Measurements from ENCODE around the gene PDZRN3. TPM values are rescaled to one million over a fixed set of nuclear protein-coding genes. Genes with fewer than 3 reads are reported as not detected.

Gene PDZRN3
- polyA plus RNA-seq, 4 donors, result 2.2 to 21.4 (median 14.1) TPM

GRCh38 chr3:73513260-73513659 is 111.5 kb downstream of the PDZRN3 start:
- FAIRE-seq (peak; percentile 65), DNase-seq (peak; percentile 96 to 98)
- no peak overlapping the region for H3K4me3 ChIP-seq (ENCODE audit: low read depth in 1 of 3, low read length in 3 of 3)
- no peaks in the 10 kb centered on the region for H3K27me3 ChIP-seq (ENCODE audit: control insufficient read depth in 3 of 3, insufficient read depth in 3 of 3, low read length in 3 of 3)
- H3K27ac ChIP-seq (ENCODE audit: low read depth in 1 of 3, low read length in 2 of 3), result peak overlapping the region in 2 of 3 donors; percentile 68 to 75
- WGBS, 3 donors, result 19 to 52% (median 26%) methylated on average over 5 of the region's 5 CpGs
- H3K36me3 ChIP-seq (ENCODE audit: control insufficient read depth in 3 of 3, insufficient read depth in 2 of 3, low read depth in 1 of 3, low read length in 3 of 3), result no peaks in the 10 kb centered on the region
- H3K9me3 ChIP-seq (ENCODE audit: control insufficient read depth in 2 of 2, insufficient read depth in 1 of 2, low read depth in 1 of 2, low read length in 1 of 2), result no peaks in the 10 kb centered on the region
- H3K4me1 ChIP-seq (ENCODE audit: control insufficient read depth in 3 of 3, insufficient read depth in 2 of 3, low read depth in 1 of 3, low read length in 2 of 3), result peaks cover 2 to 47% (median 12%) of the 10 kb centered on the region in 3 donors

DNA sequence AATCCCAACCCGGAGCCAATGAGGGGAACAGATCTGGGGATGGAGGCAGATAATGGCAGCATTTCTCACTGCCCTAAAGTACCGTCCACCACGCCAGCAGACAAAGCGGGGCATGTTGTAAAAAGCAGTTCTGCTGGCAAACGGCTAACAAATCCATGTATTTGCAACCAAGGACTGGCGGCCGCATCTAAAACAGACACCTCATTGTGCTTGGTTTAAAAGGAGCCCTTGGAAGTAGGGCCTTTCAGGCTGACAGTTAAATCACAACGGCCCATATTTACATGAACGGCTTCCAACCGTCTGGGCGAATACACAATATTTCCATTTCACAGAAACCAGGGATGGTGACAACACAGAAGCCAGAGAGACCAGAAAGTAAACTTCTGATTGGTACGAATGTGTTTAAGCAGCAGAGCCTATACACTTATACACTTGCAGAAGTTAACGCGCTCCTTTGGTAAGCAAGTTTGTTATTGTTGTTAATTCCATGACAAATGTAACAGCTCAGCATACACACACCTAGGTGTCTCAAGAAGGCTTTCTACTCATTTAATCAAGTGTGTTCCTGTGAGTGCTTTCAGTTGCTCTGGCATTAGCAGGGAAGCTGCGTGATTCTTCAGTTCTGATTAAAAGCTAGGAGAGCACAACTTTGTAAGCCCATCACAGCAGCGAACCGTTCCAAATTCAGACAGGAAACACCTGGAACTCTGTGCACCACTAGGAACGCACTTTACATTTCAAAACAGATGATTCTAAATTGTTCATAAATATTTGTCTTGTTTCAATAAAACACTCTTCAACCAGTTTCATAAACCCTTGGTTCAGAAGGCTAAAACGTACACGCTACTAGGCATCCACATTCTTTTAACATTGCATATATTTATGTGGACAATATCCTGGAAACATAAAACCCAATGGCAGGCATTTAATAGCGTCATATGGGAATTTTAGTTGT is 112.9 kb downstream of the PDZRN3 start:
- H3K4me1 ChIP-seq (ENCODE audit: control insufficient read depth in 3 of 3, insufficient read depth in 2 of 3, low read depth in 1 of 3, low read length in 2 of 3), result peaks cover 2 to 47% (median 12%) of the 10 kb centered on the region in 3 donors
- DNase-seq (peak in 1 of 2 donors; percentile 31), FAIRE-seq (no peak)
- no peaks in the 10 kb centered on the region for H3K27me3 ChIP-seq (ENCODE audit: control insufficient read depth in 3 of 3, insufficient read depth in 3 of 3, low read length in 3 of 3)
- no peak overlapping the region for H3K4me3 ChIP-seq (ENCODE audit: low read depth in 1 of 3, low read length in 3 of 3)
- WGBS, 3 donors, result 58 to 80% (median 68%) methylated on average over 21 of the region's 21 CpGs
- no peaks in the 10 kb centered on the region for H3K9me3 ChIP-seq (ENCODE audit: control insufficient read depth in 2 of 2, insufficient read depth in 1 of 2, low read depth in 1 of 2, low read length in 1 of 2)
- H3K36me3 ChIP-seq (ENCODE audit: control insufficient read depth in 3 of 3, insufficient read depth in 2 of 3, low read depth in 1 of 3, low read length in 3 of 3), result no peaks in the 10 kb centered on the region
- peak overlapping the region in 2 of 3 donors; percentile 35 to 75 for H3K27ac ChIP-seq (ENCODE audit: low read depth in 1 of 3, low read length in 2 of 3)

DNA sequence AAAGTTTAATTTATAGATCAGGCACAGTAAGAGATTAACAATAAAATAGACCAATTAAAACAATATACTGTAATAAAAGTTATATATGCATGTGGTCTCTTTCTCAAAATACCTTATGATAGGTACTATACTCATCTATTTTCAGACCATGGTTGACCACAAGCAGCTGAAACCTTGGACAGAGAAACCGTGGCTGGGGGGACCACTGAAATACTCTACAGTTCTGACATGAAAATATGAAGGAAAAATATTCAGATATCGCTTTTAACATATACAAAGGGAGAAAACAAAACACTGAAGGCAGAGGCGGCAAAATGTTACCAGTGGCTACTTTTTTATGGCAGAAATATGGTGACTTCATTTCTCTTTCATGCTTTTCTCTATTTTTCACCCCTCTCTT is 114.0 kb downstream of the PDZRN3 start:
- Histone ChIP-seq H3K9me3 (ENCODE audit: control insufficient read depth in 2 of 2, insufficient read depth in 1 of 2, low read depth in 1 of 2, low read length in 1 of 2) (no peaks in the 10 kb centered on the region), H3K36me3 (ENCODE audit: control insufficient read depth in 3 of 3, insufficient read depth in 2 of 3, low read depth in 1 of 3, low read length in 3 of 3) (no peaks in the 10 kb centered on the region), H3K27ac (ENCODE audit: low read depth in 1 of 3, low read length in 2 of 3) (no peak overlapping the region), H3K4me1 (ENCODE audit: control insufficient read depth in 3 of 3, insufficient read depth in 2 of 3, low read depth in 1 of 3, low read length in 2 of 3) (peaks cover 2 to 47% (median 12%) of the 10 kb centered on the region in 3 donors), H3K4me3 (ENCODE audit: low read depth in 1 of 3, low read length in 3 of 3) (no peak overlapping the region), H3K27me3 (ENCODE audit: control insufficient read depth in 3 of 3, insufficient read depth in 3 of 3, low read length in 3 of 3) (no peaks in the 10 kb centered on the region)
- 87 to 97% (median 87%) methylated on average over 3 of the region's 3 CpGs for WGBS, 3 donors
- FAIRE-seq, result no peak
- no peak for DNase-seq

- no peak overlapping the region for H3K27ac ChIP-seq (ENCODE audit: low read depth in 1 of 3, low read length in 2 of 3)
- peaks cover 2 to 47% (median 12%) of the 10 kb centered on the region in 3 donors for H3K4me1 ChIP-seq (ENCODE audit: control insufficient read depth in 3 of 3, insufficient read depth in 2 of 3, low read depth in 1 of 3, low read length in 2 of 3)
- H3K27me3 ChIP-seq (ENCODE audit: control insufficient read depth in 3 of 3, insufficient read depth in 3 of 3, low read length in 3 of 3), result no peaks in the 10 kb centered on the region
- no peak overlapping the region for H3K4me3 ChIP-seq (ENCODE audit: low read depth in 1 of 3, low read length in 3 of 3)
- DNase-seq, result no peak
- 81 to 94% (median 86%) methylated on average over 4 of the region's 4 CpGs for WGBS, 3 donors
- FAIRE-seq, result no peak
- H3K36me3 ChIP-seq (ENCODE audit: control insufficient read depth in 3 of 3, insufficient read depth in 2 of 3, low read depth in 1 of 3, low read length in 3 of 3), result no peaks in the 10 kb centered on the region
- no peaks in the 10 kb centered on the region for H3K9me3 ChIP-seq (ENCODE audit: control insufficient read depth in 2 of 2, insufficient read depth in 1 of 2, low read depth in 1 of 2, low read length in 1 of 2)
These were observed 114.4 kb downstream of the PDZRN3 start for GRCh38 chr3:73510334-73510733.

DNA sequence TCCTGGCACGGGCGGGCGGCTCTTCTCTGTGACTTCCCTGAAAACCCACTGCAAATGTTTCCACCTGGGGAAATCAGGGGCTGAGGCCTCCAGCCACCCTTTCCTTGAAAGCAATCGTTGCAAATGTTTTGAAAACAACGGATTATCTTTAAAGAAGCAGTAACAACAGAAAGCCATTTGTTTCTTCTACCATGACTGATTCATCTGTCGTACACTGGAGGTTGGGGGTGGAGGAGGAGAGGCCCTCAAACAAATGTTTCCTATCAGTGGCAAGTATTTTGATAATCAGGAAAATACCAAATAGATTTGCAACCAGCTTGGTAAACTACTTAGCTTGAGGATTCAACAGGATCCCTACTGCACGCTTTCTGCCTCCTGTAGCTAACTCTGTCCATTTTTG is 114.9 kb downstream of the PDZRN3 start:
- H3K36me3 ChIP-seq (ENCODE audit: control insufficient read depth in 3 of 3, insufficient read depth in 2 of 3, low read depth in 1 of 3, low read length in 3 of 3), result no peaks in the 10 kb centered on the region
- no peak overlapping the region for H3K4me3 ChIP-seq (ENCODE audit: low read depth in 1 of 3, low read length in 3 of 3)
- peaks cover 2 to 45% (median 12%) of the 10 kb centered on the region in 3 donors for H3K4me1 ChIP-seq (ENCODE audit: control insufficient read depth in 3 of 3, insufficient read depth in 2 of 3, low read depth in 1 of 3, low read length in 2 of 3)
- no peaks in the 10 kb centered on the region for H3K27me3 ChIP-seq (ENCODE audit: control insufficient read depth in 3 of 3, insufficient read depth in 3 of 3, low read length in 3 of 3)
- H3K9me3 ChIP-seq (ENCODE audit: control insufficient read depth in 2 of 2, insufficient read depth in 1 of 2, low read depth in 1 of 2, low read length in 1 of 2), result no peaks in the 10 kb centered on the region
- DNase-seq, result no peak
- H3K27ac ChIP-seq (ENCODE audit: low read depth in 1 of 3, low read length in 2 of 3), result peak overlapping the region in 2 of 3 donors; percentile 13 to 21
- 50 to 72% (median 70%) methylated on average over 7 of the region's 7 CpGs for WGBS, 3 donors
- FAIRE-seq, result no peak

DNA sequence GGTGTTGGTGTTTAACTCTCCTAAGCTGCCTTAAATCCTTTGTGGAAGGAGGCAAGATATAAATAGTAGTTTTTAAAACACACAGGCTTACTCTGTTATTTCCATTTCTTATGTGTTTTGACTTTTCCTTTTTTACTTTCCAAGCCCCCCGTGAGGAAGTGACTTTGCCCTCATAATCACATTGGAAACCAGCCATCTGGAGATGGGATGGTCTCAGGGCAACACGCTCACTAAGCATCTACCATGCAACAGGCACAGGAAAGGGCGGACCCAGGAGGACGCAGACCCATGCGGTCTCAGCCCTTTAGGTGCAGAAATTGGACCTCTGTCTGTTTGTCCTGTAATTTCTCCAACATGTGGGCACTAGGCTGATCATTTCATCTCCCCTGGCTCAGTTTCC is 115.7 kb downstream of the PDZRN3 start:
- Histone ChIP-seq H3K4me3 (ENCODE audit: low read depth in 1 of 3, low read length in 3 of 3) (no peak overlapping the region), H3K4me1 (ENCODE audit: control insufficient read depth in 3 of 3, insufficient read depth in 2 of 3, low read depth in 1 of 3, low read length in 2 of 3) (peaks cover 2 to 38% (median 12%) of the 10 kb centered on the region in 3 donors), H3K9me3 (ENCODE audit: control insufficient read depth in 2 of 2, insufficient read depth in 1 of 2, low read depth in 1 of 2, low read length in 1 of 2) (no peaks in the 10 kb centered on the region), H3K27me3 (ENCODE audit: control insufficient read depth in 3 of 3, insufficient read depth in 3 of 3, low read length in 3 of 3) (no peaks in the 10 kb centered on the region), H3K27ac (ENCODE audit: low read depth in 1 of 3, low read length in 2 of 3) (peak overlapping the region in 1 of 3 donors; percentile 29), H3K36me3 (ENCODE audit: control insufficient read depth in 3 of 3, insufficient read depth in 2 of 3, low read depth in 1 of 3, low read length in 3 of 3) (no peaks in the 10 kb centered on the region)
- DNase-seq (no peak), FAIRE-seq (no peak)
- 71 to 76% (median 75%) methylated on average over 5 of the region's 5 CpGs for WGBS, 3 donors

DNA sequence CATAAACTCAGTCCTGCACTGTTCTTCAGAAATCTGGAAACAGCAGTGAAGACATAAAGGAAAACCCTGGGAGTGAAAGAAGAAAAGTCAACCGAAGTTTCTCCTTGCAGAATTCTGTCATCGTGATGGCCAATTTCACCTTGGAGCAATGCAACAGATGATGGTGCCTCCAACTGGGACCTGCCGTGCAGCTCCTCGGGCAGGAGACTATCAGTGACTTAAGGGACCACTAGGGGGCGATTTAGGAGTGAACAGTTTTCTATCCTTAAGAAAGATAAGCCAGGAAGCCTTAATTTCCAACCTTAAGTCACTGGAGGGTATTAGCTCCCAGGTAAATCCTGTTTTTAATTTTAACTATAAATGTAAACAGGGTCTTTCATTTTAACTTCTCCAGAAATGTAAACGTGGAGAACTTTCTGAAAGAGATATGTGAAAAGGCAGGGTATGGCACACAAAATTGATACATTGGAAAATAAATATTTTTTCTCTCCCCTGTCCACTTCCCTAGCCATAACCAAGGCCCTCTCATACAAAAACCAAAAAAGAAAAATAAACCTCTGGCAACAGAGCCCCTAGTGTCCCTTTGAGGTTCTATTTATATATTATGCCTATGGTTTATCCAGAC is 116.3 kb downstream of the PDZRN3 start:
- Histone ChIP-seq H3K4me1 (ENCODE audit: control insufficient read depth in 3 of 3, insufficient read depth in 2 of 3, low read depth in 1 of 3, low read length in 2 of 3) (peaks cover 2 to 32% (median 12%) of the 10 kb centered on the region in 3 donors), H3K4me3 (ENCODE audit: low read depth in 1 of 3, low read length in 3 of 3) (no peak overlapping the region), H3K27me3 (ENCODE audit: control insufficient read depth in 3 of 3, insufficient read depth in 3 of 3, low read length in 3 of 3) (no peaks in the 10 kb centered on the region), H3K27ac (ENCODE audit: low read depth in 1 of 3, low read length in 2 of 3) (peak overlapping the region in 1 of 3 donors; percentile 29), H3K36me3 (ENCODE audit: control insufficient read depth in 3 of 3, insufficient read depth in 2 of 3, low read depth in 1 of 3, low read length in 3 of 3) (no peaks in the 10 kb centered on the region), H3K9me3 (ENCODE audit: control insufficient read depth in 2 of 2, insufficient read depth in 1 of 2, low read depth in 1 of 2, low read length in 1 of 2) (no peaks in the 10 kb centered on the region)
- peak; percentile 75 to 79 for DNase-seq
- 7 to 15% (median 9%) methylated on average over 6 of the region's 6 CpGs for WGBS, 3 donors
- no peak for FAIRE-seq

DNA sequence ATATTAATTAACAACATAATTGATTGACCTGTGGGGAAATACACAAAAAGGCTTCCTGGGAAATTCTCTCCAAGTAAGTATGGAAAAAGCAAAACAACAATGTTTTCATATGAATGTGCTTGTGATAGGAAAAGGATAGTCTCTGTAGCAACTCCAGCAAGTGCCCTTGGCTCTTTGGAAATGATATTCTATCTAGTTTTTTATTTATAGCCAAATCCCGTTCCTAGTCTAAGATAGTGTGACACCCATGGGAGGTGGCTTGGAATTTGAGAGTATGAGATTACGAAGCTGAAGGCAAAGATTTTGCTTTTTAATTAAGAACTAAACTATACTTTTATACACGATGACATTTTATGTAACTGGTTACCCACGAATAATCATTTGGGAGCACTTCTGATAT is 119.9 kb downstream of the PDZRN3 start:
- no peak overlapping the region for H3K4me3 ChIP-seq (ENCODE audit: low read depth in 1 of 3, low read length in 3 of 3)
- WGBS, 3 donors, result 51 to 72% (median 57%) methylated on average over 4 of the region's 4 CpGs
- no peak for FAIRE-seq
- no peaks in the 10 kb centered on the region for H3K27me3 ChIP-seq (ENCODE audit: control insufficient read depth in 3 of 3, insufficient read depth in 3 of 3, low read length in 3 of 3)
- DNase-seq, result no peak
- no peaks in the 10 kb centered on the region for H3K9me3 ChIP-seq (ENCODE audit: control insufficient read depth in 2 of 2, insufficient read depth in 1 of 2, low read depth in 1 of 2, low read length in 1 of 2)
- H3K36me3 ChIP-seq (ENCODE audit: control insufficient read depth in 3 of 3, insufficient read depth in 2 of 3, low read depth in 1 of 3, low read length in 3 of 3), result no peaks in the 10 kb centered on the region
- H3K4me1 ChIP-seq (ENCODE audit: control insufficient read depth in 3 of 3, insufficient read depth in 2 of 3, low read depth in 1 of 3, low read length in 2 of 3), result peaks cover 0 to 14% (median 8%) of the 10 kb centered on the region in 3 donors
- peak overlapping the region in 1 of 3 donors; percentile 29 for H3K27ac ChIP-seq (ENCODE audit: low read depth in 1 of 3, low read length in 2 of 3)

Measured in small intestine (tissue), 7 donors.